Gastrocnemius medialis (tissue), 4 donors: ENCODE measurements around the gene PLEKHG4B.

ENCODE experiments used
- POLR2A ChIP-seq, 2 donors: fragments of 450-650 bp; IDR thresholded peaks; one replicate each; pipeline ENCODE4 v1.6.1; 2017; ENCODE audit warnings: antibody characterized with exemption in 2 of 2, mild to moderate bottlenecking in 2 of 2, moderate library complexity in 2 of 2
- TF ChIP-seq, protein P1 (sequence below), 5 experiments: fragments of 450-650 bp in 3 of 5; fragments of 200-600 bp in 2 of 5; sonication (generic) in 2 of 5; IDR thresholded peaks in 4 of 5; conservative IDR thresholded peaks in 1 of 5; 1 replicate in 4 of 5; 2 replicates in 1 of 5; pipeline ENCODE4 v1.5.1; 2016 to 2019; ENCODE audit warnings: antibody characterized with exemption in 5 of 5, mild to moderate bottlenecking in 3 of 5, moderate library complexity in 3 of 5

DNA sequence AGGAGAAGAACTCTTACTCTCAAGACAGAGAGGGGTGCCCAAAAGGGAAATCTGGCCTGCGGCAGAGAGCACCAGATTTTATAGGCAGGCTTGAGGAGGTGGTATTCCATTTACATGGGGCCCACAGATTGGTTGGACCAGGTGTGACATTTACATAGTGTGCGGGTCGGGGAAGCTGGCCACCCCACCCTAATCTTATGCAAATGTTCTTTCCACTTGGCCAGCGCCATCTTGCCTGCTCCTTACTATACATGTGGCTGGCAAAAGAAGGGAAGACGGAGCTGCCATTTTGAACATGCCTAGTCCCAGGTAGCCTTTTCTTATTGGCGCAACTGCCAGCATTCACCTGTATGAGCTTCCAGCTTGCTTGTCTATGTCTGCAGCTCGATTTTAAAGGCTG, 34.8 kb downstream of the PLEKHG4B start:
- no peak for TF ChIP-seq POLR2A (IDR thresholded peaks at IDR 0.05)
- TF ChIP-seq, protein P1, sequence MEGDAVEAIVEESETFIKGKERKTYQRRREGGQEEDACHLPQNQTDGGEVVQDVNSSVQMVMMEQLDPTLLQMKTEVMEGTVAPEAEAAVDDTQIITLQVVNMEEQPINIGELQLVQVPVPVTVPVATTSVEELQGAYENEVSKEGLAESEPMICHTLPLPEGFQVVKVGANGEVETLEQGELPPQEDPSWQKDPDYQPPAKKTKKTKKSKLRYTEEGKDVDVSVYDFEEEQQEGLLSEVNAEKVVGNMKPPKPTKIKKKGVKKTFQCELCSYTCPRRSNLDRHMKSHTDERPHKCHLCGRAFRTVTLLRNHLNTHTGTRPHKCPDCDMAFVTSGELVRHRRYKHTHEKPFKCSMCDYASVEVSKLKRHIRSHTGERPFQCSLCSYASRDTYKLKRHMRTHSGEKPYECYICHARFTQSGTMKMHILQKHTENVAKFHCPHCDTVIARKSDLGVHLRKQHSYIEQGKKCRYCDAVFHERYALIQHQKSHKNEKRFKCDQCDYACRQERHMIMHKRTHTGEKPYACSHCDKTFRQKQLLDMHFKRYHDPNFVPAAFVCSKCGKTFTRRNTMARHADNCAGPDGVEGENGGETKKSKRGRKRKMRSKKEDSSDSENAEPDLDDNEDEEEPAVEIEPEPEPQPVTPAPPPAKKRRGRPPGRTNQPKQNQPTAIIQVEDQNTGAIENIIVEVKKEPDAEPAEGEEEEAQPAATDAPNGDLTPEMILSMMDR (IDR thresholded peaks at IDR 0.05 in 4 of 5, conservative IDR thresholded peaks at IDR 0.05 in 1 of 5): no peak
